HepG2 (cell line): Measurements from ENCODE around the gene MED10. TPM values are rescaled to one million over a fixed set of nuclear protein-coding genes. Genes with fewer than 3 reads are reported as not detected.

Experiments
- ATAC-seq: fragments of 200-7000 bp; cut with Tn5 transposase; 3 replicates; pipeline ENCODE4 v1.9.1; 2020; ENCODE audit warnings: mild to moderate bottlenecking, moderate library complexity
- BruUV-seq: library from RNA; stranded (reverse); fragments of 400-500 nt; replicated peaks from 2 replicates; lab custom pipeline; 2021; lab: Mats Ljungman, UMichigan
- CTCF ChIA-PET: fragments of 300-600 bp; formaldehyde crosslinking; extraction: SDS; loops from one replicate; lab custom pipeline; 2021; ENCODE audit warnings: low total read pairs, inconsistent platforms, low intra/inter-chr PET ratio; lab: Yijun Ruan, JAX
- POLR2A ChIA-PET: fragments of 350-600 bp; sonication (Branson Sonifier 250); formaldehyde crosslinking; loops from one replicate; lab custom pipeline; 2020; ENCODE audit warnings: antibody characterized with exemption, inconsistent platforms; lab: Yijun Ruan, JAX
- DNase-seq: peaks from one replicate; pipeline ENCODE4 v3.0.0-alpha.2; 2015; ENCODE audit warnings: low spot score
- FAIRE-seq: peaks from 3 replicates; lab custom pipeline; 2011; peaks lifted over from hg19 to GRCh38; lab: Jason Lieb, UNC
- H2AFZ ChIP-seq: one replicate; pipeline ENCODE4 v1.6.1; 2011; ENCODE audit warnings: low read length, inconsistent platforms
- H3K27ac ChIP-seq: fragments of 300-600 bp; 3 replicates; pipeline ENCODE4 v1.8.0; 2011; ENCODE audit warnings: mixed run types, mild to moderate bottlenecking, mixed read lengths, low read length, inconsistent platforms; ENCODE audit not compliant: insufficient read depth; ENCODE audit errors: extremely low read length
- H3K27me3 ChIP-seq, 2 experiments: fragments of 200-600 bp in 1 of 2; 2 replicates in 1 of 2; 3 replicates in 1 of 2; pipeline versions ENCODE4 v1.6.0 to v1.8.0; 2011; ENCODE audit warnings: low read length in 2 of 2, mild to moderate bottlenecking in 2 of 2, moderate library complexity in 2 of 2, inconsistent platforms in 1 of 2; ENCODE audit not compliant: insufficient read depth in 2 of 2, control insufficient read depth in 1 of 2
- H3K36me3 ChIP-seq, 2 experiments: fragments of 200-600 bp in 1 of 2; replicated peaks in 1 of 2; 2 replicates in 1 of 2; 3 replicates in 1 of 2; pipeline versions ENCODE4 v1.5.1 to v1.8.0; 2011; ENCODE audit warnings: low read length in 2 of 2, inconsistent platforms in 1 of 2; ENCODE audit not compliant: insufficient read depth in 2 of 2, control insufficient read depth in 1 of 2
- H3K4me1 ChIP-seq: 2 replicates; pipeline ENCODE4 v1.5.1; 2012; ENCODE audit warnings: low read length, inconsistent platforms; ENCODE audit not compliant: insufficient read depth
- H3K4me2 ChIP-seq: 2 replicates; pipeline ENCODE4 v1.6.0; 2011; ENCODE audit warnings: low read depth, low read length, inconsistent platforms
- H3K4me3 ChIP-seq, 3 experiments: fragments of 200-600 bp in 1 of 3; sonication (generic), shearing (Covaris generic) in 1 of 3; replicated peaks in 1 of 3; 2 replicates each; pipeline ENCODE4 v1.5.1; 2011 to 2016; ENCODE audit warnings: low read length in 3 of 3, inconsistent platforms in 2 of 3, low read depth in 2 of 3, mild to moderate bottlenecking in 2 of 3, control low read depth in 1 of 3, mixed read lengths in 1 of 3; ENCODE audit not compliant: insufficient read depth in 1 of 3
- H3K79me2 ChIP-seq: one replicate; pipeline ENCODE4 v1.6.1; 2011; ENCODE audit warnings: low read length, inconsistent platforms; ENCODE audit not compliant: insufficient read depth
- H3K9ac ChIP-seq: 2 replicates; pipeline ENCODE4 v1.6.0; 2011; ENCODE audit warnings: mild to moderate bottlenecking, low read depth, low read length, inconsistent platforms; ENCODE audit not compliant: insufficient read depth
- H3K9me3 ChIP-seq: 2 replicates; pipeline ENCODE4 v1.5.1; 2012; ENCODE audit warnings: mild to moderate bottlenecking, low read length
- H4K20me1 ChIP-seq: 2 replicates; pipeline ENCODE4 v1.6.0; 2011; ENCODE audit warnings: inconsistent platforms, mild to moderate bottlenecking, low read length, moderate library complexity; ENCODE audit not compliant: insufficient read depth
- BHLHE40 ChIP-seq: IDR thresholded peaks from 2 replicates; pipeline ENCODE4 v1.6.1; 2011; ENCODE audit warnings: low read length, improper control_type of control experiment
- DMAP1 ChIP-seq: IDR thresholded peaks from 2 replicates; pipeline ENCODE4 v1.6.1; 2016
- FOXC1 ChIP-seq: sonication (generic); formaldehyde crosslinking; IDR thresholded peaks from 2 replicates; pipeline ENCODE4 v1.8.0; 2022; ENCODE audit warnings: mild to moderate bottlenecking, missing genetic modification reagents, borderline replicate concordance
- GTF2F1 ChIP-seq: fragments of 150-350 bp; IDR thresholded peaks from 2 replicates; pipeline ENCODE4 v1.6.1; 2014; ENCODE audit warnings: low read length
- IKZF1 ChIP-seq: fragments of 450-650 bp; IDR thresholded peaks from 2 replicates; pipeline ENCODE4 v1.7.1; 2016
- MAF1 ChIP-seq: sonication (generic); formaldehyde crosslinking; IDR thresholded peaks from 2 replicates; pipeline ENCODE4 v1.5.0; 2020; ENCODE audit warnings: missing genetic modification reagents, borderline replicate concordance
- MED13 ChIP-seq: sonication (generic); formaldehyde crosslinking; IDR thresholded peaks from 2 replicates; pipeline ENCODE4 v1.5.0; 2020; ENCODE audit warnings: missing genetic modification reagents
- MXD3 ChIP-seq: IDR thresholded peaks from 2 replicates; pipeline ENCODE4 v1.6.1; 2016; ENCODE audit warnings: mild to moderate bottlenecking, missing biosample characterization, missing genetic modification reagents
- TFE3 ChIP-seq: IDR thresholded peaks from 2 replicates; pipeline ENCODE4 v1.6.1; 2016
- ZFP37 ChIP-seq: sonication (generic); formaldehyde crosslinking; IDR thresholded peaks from 2 replicates; pipeline ENCODE4 v1.4.0; 2020; ENCODE audit warnings: missing genetic modification reagents, borderline replicate concordance
- ZNF441 ChIP-seq: sonication (generic); formaldehyde crosslinking; IDR thresholded peaks from 2 replicates; pipeline ENCODE4 v1.7.0; 2021; ENCODE audit warnings: missing genetic modification reagents, borderline replicate concordance
- ZNF446 ChIP-seq: sonication (generic); formaldehyde crosslinking; IDR thresholded peaks from 2 replicates; pipeline ENCODE4 v1.5.0; 2020; ENCODE audit warnings: mild to moderate bottlenecking, missing genetic modification reagents
- ZNF468 ChIP-seq: sonication (generic); formaldehyde crosslinking; IDR thresholded peaks from 2 replicates; pipeline ENCODE4 v1.8.0; 2022; ENCODE audit warnings: mild to moderate bottlenecking, moderate library complexity, missing genetic modification reagents
- WGBS: methylation state at CpG from one replicate; pipeline ENCODE4 v1.1.6; 2017; ENCODE audit warnings: low lambda C conversion rate; 5-methylcytosine and 5-hydroxymethylcytosine counted together
- in situ Hi-C: cut with HindIII; loops from 2 replicates; pipeline ENCODE4 v1.10.0; 2017; ENCODE audit warnings: low pct_unique_long_range_greater_than_20kb; ENCODE audit not compliant: extremely low pct_ligation_motif_present
- intact Hi-C: fragments of 100-400 bp; cut with micrococcal nuclease; formaldehyde crosslinking; loops from one replicate; pipeline ENCODE4 v1.10.0; 2022; ENCODE audit not compliant: unreplicated experiment
- polyA plus RNA-seq, 8 experiments: library from polyadenylated mRNA; depleted of rRNA in 3 of 8; stranded (reverse) in 7 of 8; unstranded in 1 of 8; fragments of >200 nt; fragmentation: Illumina TruSeq in 4 of 8; extraction: Trizol in 4 of 8; gene quantifications; 2 replicates each; pipeline versions ENCODE4 v1.2.1 to v1.2.3, GENCODE V29; 2011 to 2016; ENCODE audit warnings: low read depth in 4 of 8, missing spikeins in 1 of 8, mixed read lengths in 1 of 8; ENCODE audit not compliant: insufficient read depth in 1 of 8
- total RNA-seq, 5 experiments: library from RNA; depleted of rRNA; stranded (reverse); fragments of >200 nt; fragmentation: Illumina TruSeq; extraction: Trizol; gene quantifications; 2 replicates each; pipeline ENCODE4 v1.2.3, GENCODE V29; 2016; ENCODE audit warnings: low read depth in 1 of 5

Gene MED10
- total and polyA plus RNA-seq, 2 of the 13 experiments (the other 11 are each of a cell fraction or from before 2014, with no cell fraction given) = 11.2 to 23.7 TPM

- no peaks in the 10 kb centered on the region for H4K20me1 ChIP-seq
- H3K79me2 ChIP-seq = no peaks in the 10 kb centered on the region
- no peak overlapping the region for H2AFZ ChIP-seq
- no peak overlapping the region for H3K4me2 ChIP-seq
- in situ Hi-C loops = no loop called here
- DNase-seq = no peak
- POLR2A ChIA-PET = no interaction called here
- H3K9me3 ChIP-seq = no peaks in the 10 kb centered on the region
- TF ChIP-seq DMAP1 (CRISPR knock-in tag) = no peak
- no peak for TF ChIP-seq BHLHE40
- no peak for TF ChIP-seq ZNF446 (CRISPR knock-in tag)
- no peak for TF ChIP-seq IKZF1
- no peak for TF ChIP-seq ZFP37 (CRISPR knock-in tag)
- no peak for TF ChIP-seq GTF2F1
- no peak for TF ChIP-seq ZNF441 (CRISPR knock-in tag)
- TF ChIP-seq FOXC1 = no peak
- no peak for TF ChIP-seq ZNF468
- no peak for TF ChIP-seq MAF1 (CRISPR knock-in tag)
- no peak for TF ChIP-seq TFE3 (CRISPR knock-in tag)
- no peak for TF ChIP-seq MXD3 (CRISPR knock-in tag)
- TF ChIP-seq MED13 (CRISPR knock-in tag) = no peak
- TF ChIP-seq, all 625 proteins: peak for 0
- no TSS peak for BruUV-seq
- intact Hi-C loops = no loop called here
- H3K27ac ChIP-seq = no peak overlapping the region
- no peak overlapping the region for H3K4me3 ChIP-seq
- WGBS = 93% methylated on average over 13 of the region's 16 CpGs
- no peak for ATAC-seq
- H3K36me3 ChIP-seq = peaks cover 4 to 12% of the 10 kb centered on the region in 2 experiments; a peak in 4 of 5 replicates
- H3K9ac ChIP-seq = no peak overlapping the region
- H3K4me1 ChIP-seq = no peaks in the 10 kb centered on the region
- CTCF ChIA-PET = no interaction called here
- FAIRE-seq = no peak
- no peaks in the 10 kb centered on the region for H3K27me3 ChIP-seq
Observed at GRCh38 chr5:6365977-6366590, 12.3 kb downstream of the MED10 start.
